Osteocyte (in vitro differentiated cells): ENCODE results near the gene NPIPB2. TPM values are rescaled to one million over a fixed set of nuclear protein-coding genes. Genes with fewer than 3 reads are reported as not detected.

ENCODE experiments used
- DNase-seq: peaks from one replicate; pipeline ENCODE4 v3.0.0; 2021; ENCODE audit warnings: mixed read lengths; ENCODE audit not compliant: unreplicated experiment; ENCODE audit errors: extremely low spot score
- H3K27ac Mint-ChIP-seq: one replicate; pipeline ENCODE4 v1.8.0; 2021; ENCODE audit warnings: mild to moderate bottlenecking, mixed read lengths; ENCODE audit not compliant: unreplicated experiment
- H3K27me3 Mint-ChIP-seq: one replicate; pipeline ENCODE4 v1.8.0; 2021; ENCODE audit warnings: mixed read lengths; ENCODE audit not compliant: unreplicated experiment
- H3K36me3 Mint-ChIP-seq: one replicate; pipeline ENCODE4 v1.8.0; 2021; ENCODE audit warnings: mixed read lengths; ENCODE audit not compliant: unreplicated experiment
- H3K4me1 Mint-ChIP-seq: one replicate; pipeline ENCODE4 v1.8.0; 2021; ENCODE audit warnings: mixed read lengths; ENCODE audit not compliant: unreplicated experiment
- H3K4me3 Mint-ChIP-seq: one replicate; pipeline ENCODE4 v1.8.0; 2021; ENCODE audit warnings: mild to moderate bottlenecking, moderate library complexity, mixed read lengths; ENCODE audit not compliant: unreplicated experiment
- H3K9me3 Mint-ChIP-seq: one replicate; pipeline ENCODE4 v1.8.0; 2021; ENCODE audit warnings: mixed read lengths; ENCODE audit not compliant: unreplicated experiment
- CTCF ChIP-seq: fragments of 200-600 bp; sonication (generic); IDR thresholded peaks from 2 replicates; pipeline ENCODE4 v1.5.0; 2021; ENCODE audit warnings: antibody characterized with exemption, mild to moderate bottlenecking, moderate library complexity
- total RNA-seq: library from RNA; stranded (reverse); gene quantifications from 2 replicates; pipeline ENCODE4 v1.2.1, GENCODE V29; 2021

Gene NPIPB2
- total RNA-seq, 1 donor from 2014 or later = 19.7 TPM

- Mint-ChIP-seq H3K9me3 (no peaks in the 10 kb centered on the region), H3K27ac (peak overlapping the region; percentile 82), H3K36me3 (peaks cover 16% of the 10 kb centered on the region), H3K4me3 (peak overlapping the region; percentile 1), H3K27me3 (no peaks in the 10 kb centered on the region), H3K4me1 (peaks cover 23% of the 10 kb centered on the region)
- no peak for TF ChIP-seq CTCF
- DNase-seq = no peak
Observed at GRCh38 chr16:11896486-11897176, 45.2 kb downstream of the NPIPB2 start.

DNA sequence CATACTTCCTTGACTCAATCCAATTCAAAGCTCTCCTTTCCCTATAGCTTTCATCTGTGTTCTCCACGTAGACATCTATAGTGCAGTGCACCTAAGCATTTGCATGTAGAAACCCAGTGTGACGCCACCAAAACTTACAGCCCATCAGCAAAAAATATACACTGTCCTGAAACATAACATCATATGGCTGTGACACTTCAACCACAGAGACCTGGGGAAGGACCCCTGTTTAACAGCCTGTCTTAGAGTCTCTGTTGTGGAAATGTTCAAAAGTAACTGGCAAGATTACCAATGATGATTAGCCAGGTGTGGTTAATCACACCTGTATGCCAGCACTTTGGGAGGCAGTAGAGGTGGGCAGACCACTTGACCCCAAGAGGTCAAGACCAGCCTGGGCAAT lies 48.3 kb downstream of the NPIPB2 start:
- H3K4me3 Mint-ChIP-seq = no peak overlapping the region
- H3K4me1 Mint-ChIP-seq = peaks cover 23% of the 10 kb centered on the region
- no peaks in the 10 kb centered on the region for H3K9me3 Mint-ChIP-seq
- H3K36me3 Mint-ChIP-seq = peaks cover 25% of the 10 kb centered on the region
- no peaks in the 10 kb centered on the region for H3K27me3 Mint-ChIP-seq
- no peak for DNase-seq
- no peak for TF ChIP-seq CTCF
- H3K27ac Mint-ChIP-seq = peak overlapping the region; percentile 4

GRCh38 chr16:11892761-11893160 lies 49.1 kb downstream of the NPIPB2 start:
- no peaks in the 10 kb centered on the region for H3K9me3 Mint-ChIP-seq
- peaks cover 25% of the 10 kb centered on the region for H3K36me3 Mint-ChIP-seq
- H3K4me1 Mint-ChIP-seq = peaks cover 17% of the 10 kb centered on the region
- no peak overlapping the region for H3K27ac Mint-ChIP-seq
- no peaks in the 10 kb centered on the region for H3K27me3 Mint-ChIP-seq
- no peak for DNase-seq
- H3K4me3 Mint-ChIP-seq = no peak overlapping the region
- TF ChIP-seq CTCF = no peak

DNA sequence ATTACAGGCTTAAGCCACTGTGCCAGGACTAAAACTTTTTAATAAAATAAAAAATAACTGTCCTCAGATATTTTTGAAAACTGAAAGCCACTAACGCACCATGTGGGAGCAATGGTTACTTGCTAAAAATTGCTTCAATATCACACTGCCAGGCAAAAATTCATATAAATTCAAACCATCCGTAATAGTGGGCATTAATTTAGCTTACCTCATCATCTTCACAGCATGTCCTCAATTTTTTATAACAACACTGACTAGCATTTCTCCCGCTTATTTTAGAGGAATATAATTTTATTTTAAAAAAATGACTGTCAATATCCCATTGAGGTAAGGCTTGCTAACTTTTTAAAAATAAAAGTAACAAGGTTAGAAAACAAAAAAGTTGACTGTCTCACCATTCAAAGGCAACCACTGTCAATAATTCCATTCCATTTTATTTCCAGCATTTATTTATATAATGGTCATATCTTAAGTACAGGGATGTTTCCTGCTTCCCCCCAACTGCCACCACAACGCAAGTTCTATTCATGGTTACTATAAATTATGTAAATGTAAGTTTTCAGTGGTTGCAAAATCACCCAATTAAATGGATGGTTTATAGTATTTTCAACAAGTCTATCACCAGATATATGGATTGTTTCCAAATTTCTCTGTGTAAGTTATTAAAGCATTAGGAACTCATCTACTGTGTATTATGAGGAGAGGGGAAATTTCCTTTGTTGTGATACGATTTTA lies 51.4 kb downstream of the NPIPB2 start:
- H3K36me3 Mint-ChIP-seq = peaks cover 42% of the 10 kb centered on the region
- no peaks in the 10 kb centered on the region for H3K9me3 Mint-ChIP-seq
- no peak overlapping the region for H3K27ac Mint-ChIP-seq
- TF ChIP-seq CTCF = no peak
- no peak overlapping the region for H3K4me3 Mint-ChIP-seq
- DNase-seq = no peak
- H3K27me3 Mint-ChIP-seq = no peaks in the 10 kb centered on the region
- H3K4me1 Mint-ChIP-seq = no peaks in the 10 kb centered on the region

DNA sequence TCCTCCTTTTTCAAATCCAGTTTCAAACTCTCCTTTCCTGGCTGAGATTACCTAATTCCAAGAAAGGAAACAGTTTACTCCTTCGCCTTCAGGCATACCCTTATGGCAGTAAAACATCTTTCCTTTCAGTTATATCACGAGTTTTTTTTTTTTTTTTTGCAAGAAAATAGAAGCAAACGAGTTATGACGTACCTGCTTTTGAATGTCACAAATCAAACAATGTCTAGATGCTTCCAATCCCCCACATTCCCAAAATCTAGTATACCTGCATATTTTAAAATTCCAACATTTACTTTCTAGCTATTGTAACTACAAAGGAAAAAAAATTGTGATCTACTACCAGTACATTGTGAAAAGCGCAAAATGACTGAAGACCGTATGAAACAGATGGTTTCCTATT lies 55.0 kb downstream of the NPIPB2 start:
- H3K27ac Mint-ChIP-seq = no peak overlapping the region
- no peak overlapping the region for H3K4me3 Mint-ChIP-seq
- no peak for TF ChIP-seq CTCF
- no peaks in the 10 kb centered on the region for H3K4me1 Mint-ChIP-seq
- H3K27me3 Mint-ChIP-seq = no peaks in the 10 kb centered on the region
- H3K36me3 Mint-ChIP-seq = peaks cover 40% of the 10 kb centered on the region
- no peaks in the 10 kb centered on the region for H3K9me3 Mint-ChIP-seq
- DNase-seq = no peak
